ENCODE results near the gene C5AR1. TPM values are rescaled to one million over a fixed set of nuclear protein-coding genes. Genes with fewer than 3 reads are reported as not detected.

Gene C5AR1
- polyA plus RNA-seq, 4 donors: 0.67 to 8.6 (median 1.6) TPM

Other genes starting within 250 kb of the C5AR1 start
- gene ZC3H4, start 196.1 kb upstream of the C5AR1 start, polyA plus RNA-seq: 10 to 100 TPM in 3 of 4 donors, 1 to 10 TPM in 1; 7.3 to 31.6 (median 14.4) TPM
- 10 to 100 TPM; 28.6 to 77.5 (median 45.1) TPM for gene SAE1, start 179.0 kb upstream of the C5AR1 start, polyA plus RNA-seq
- 1 to 10 TPM; 2.9 to 9.3 (median 4.3) TPM for gene BBC3, start 78.7 kb upstream of the C5AR1 start, polyA plus RNA-seq
- 10 to 100 TPM; 12.1 to 23.0 (median 22.1) TPM for gene CCDC9, start 53.3 kb upstream of the C5AR1 start, polyA plus RNA-seq
- gene INAFM1, start 35.0 kb upstream of the C5AR1 start, polyA plus RNA-seq: 1 to 10 TPM; 5.8 to 7.3 (median 6.3) TPM
- gene C5AR2, start 22.3 kb downstream of the C5AR1 start, polyA plus RNA-seq: under 1 TPM in 2 of 4 donors, not detected in 2; 0.10 to 0.91 TPM
- gene DHX34, start 39.5 kb downstream of the C5AR1 start, polyA plus RNA-seq: 10 to 100 TPM in 2 of 4 donors, 1 to 10 TPM in 2; 6.5 to 13.9 (median 9.4) TPM
- 10 to 100 TPM in 1 of 4 donors, 1 to 10 TPM in 2, not detected in 1; 4.6 to 11.2 (median 4.8) TPM for gene MEIS3, start 109.7 kb downstream of the C5AR1 start, polyA plus RNA-seq
- under 1 TPM in 2 of 4 donors, not detected in 2; 0.12 to 0.92 TPM for gene SLC8A2, start 162.0 kb downstream of the C5AR1 start, polyA plus RNA-seq
- gene KPTN, start 174.4 kb downstream of the C5AR1 start, polyA plus RNA-seq: 10 to 100 TPM in 3 of 4 donors, 1 to 10 TPM in 1; 6.3 to 42.7 (median 27.4) TPM
- 100 to 1,000 TPM in 3 of 4 donors, 10 to 100 TPM in 1; 76.4 to 119 (median 107) TPM for gene NAPA, start 205.2 kb downstream of the C5AR1 start, polyA plus RNA-seq

All from small intestine (tissue), 4 donors.